NCI-H2196 treated with DMSO at 0.1 percent for 48 hours (cell line): ENCODE measurements around the gene PIANP.
A peak's percentile ranks its signal among the peaks of the same experiment; 100 is the strongest.

Experiments
- DNase-seq: peaks from one replicate; lab custom pipeline; 2025; ENCODE audit not compliant: unreplicated experiment; lab: John Stamatoyannopoulos, UW

The PIANP gene

DNA sequence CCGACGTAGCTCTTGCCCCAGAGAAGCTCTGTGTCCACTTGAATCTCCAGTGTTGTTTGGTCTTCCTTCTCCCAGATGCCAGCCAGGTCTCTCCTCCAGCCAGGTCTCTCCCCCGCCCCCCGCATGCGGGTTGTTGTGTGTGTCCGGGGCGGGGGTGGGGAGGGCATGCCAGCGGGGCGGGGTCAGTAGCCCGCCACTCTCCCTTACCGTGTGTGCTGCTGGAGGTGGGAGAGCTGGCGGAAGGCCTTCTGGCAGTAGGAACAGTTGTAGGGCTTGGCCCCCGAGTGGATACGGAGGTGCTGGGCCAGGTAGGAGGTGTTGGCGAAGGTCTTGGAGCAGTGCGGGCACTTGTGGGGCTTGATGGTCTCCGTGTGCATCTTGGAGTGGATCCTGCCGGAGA is 28.5 kb downstream of the PIANP start:
- DNase-seq: no peak

DNA sequence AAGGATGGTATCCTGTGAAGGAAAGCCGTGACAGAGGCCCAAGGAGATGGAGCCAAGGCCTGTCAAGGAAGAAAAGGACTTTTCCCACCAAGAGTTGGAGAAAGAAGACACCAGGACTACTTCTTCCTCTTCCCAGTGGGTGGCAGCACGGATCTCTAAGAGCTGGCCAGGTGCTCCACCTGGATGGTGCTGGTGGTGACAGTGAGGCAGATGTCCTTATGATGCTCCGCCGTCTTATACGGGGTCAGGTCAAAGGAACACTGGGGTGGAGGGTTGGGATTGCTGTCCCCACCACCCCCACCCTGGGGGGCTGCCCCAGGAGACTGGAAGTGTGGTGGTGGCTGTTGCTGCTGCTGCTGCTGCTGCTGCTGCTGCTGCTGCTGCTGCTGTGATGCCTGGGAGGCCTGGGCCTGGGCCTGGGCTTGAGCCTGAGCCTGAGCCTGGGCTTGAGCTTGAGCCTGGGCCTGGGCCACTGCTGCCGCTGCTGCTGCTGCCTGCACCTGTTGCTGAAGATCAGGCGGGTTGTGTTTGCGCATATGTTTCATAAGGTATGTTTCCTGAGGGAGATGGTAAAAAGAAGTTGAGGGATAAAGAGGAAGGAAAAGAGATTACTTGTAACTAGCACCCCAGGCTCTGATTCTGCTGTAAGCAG is 32.9 kb downstream of the PIANP start:
- DNase-seq: no peak

DNA sequence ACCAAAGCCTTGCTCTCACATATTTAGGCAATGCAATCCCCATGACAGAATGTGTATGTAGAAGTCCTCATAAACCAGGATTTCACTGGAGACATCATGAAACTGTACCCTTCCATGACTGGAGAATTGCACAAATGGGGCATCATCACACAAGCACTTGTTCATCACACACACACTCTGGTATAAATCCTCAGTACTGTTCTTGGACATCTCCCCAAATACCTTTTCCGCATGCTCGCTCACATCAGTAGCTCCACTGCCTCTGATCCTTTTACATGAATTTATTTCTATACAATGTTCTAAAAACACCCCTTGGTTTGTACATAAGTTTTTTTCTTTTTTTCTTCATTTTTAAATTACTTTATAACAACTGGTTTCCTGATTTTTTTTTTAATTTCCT is 34.4 kb downstream of the PIANP start:
- DNase-seq: no peak

DNA sequence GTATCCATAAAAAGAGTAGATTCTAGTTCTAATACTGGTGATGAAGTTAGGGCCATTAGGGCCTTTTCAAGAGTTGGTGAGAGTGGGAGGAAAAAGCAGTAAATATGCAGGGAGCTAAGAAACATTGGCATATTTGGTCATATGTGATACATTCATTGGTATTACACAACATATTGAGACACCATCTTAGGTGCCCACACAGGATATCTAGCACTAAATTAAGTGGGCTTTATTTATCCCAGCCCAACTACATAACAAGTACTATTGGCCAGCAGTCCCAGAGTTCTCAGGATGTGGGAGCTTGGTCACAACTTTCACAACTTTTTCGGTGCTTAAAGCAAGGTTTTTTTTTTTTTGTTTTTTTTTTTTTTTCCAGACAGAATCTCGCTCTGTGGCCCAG is 35.7 kb downstream of the PIANP start:
- DNase-seq: no peak

DNA sequence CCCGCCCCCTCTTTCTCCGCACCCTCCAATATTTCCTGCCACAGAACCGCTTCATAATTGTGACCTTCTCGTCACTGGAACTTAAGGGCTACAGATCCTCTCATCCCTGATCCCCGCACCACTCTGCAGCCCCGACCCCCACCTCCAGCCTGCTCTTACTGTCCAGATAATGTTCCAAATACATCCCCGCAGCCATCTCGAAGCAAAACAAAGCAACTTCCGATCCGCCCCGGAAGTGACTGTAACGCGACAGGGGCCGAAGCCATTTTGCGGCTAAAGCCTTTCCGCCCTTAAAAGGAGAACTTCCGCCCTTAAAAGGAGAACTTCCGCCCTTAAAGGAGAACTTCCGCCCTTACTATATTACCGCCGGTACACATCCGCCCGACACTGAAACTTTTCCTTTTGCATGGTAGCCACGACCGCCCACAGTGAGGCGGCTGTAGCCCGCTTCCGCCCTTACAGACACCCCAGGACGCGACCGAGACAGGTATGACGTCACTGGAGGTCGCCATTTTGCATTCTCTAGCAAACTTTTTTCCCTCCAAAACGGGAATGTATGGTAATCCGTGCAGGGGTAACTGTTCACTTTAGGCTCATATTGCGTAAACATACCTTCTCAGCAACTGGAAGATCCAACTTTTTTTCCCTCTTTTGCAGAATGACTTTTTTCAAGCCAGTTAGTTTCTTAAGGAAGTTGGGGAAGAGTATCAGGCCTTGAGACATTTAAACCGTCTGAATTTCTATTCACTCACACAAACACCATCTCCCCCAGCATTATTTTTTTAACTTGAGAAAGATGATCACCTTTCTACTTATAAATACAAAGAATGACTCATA is 37.5 kb downstream of the PIANP start, which contains the start of gene ING4:
Gene ING4, minus strand, starts transcription at position 214 of the 837 bp plus-strand sequence. Its CDS starts 18 bp downstream, at position 196.
- DNase-seq: peak; percentile 81

DNA sequence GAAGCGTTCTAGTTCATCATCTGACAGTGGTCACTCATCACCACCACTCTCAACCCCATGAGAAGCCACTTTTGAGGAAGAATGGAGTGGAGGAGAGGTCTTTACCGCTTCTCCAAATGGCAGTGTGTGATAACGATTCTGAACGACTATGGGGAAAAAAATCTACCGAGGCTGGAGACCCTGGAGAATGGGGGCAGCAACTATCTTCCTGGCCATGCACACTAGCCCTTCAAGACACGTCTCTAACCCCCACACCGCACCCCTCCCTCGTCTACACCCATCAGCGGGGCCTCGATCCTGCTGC is 38.1 kb downstream of the PIANP start:
- no peak for DNase-seq

DNA sequence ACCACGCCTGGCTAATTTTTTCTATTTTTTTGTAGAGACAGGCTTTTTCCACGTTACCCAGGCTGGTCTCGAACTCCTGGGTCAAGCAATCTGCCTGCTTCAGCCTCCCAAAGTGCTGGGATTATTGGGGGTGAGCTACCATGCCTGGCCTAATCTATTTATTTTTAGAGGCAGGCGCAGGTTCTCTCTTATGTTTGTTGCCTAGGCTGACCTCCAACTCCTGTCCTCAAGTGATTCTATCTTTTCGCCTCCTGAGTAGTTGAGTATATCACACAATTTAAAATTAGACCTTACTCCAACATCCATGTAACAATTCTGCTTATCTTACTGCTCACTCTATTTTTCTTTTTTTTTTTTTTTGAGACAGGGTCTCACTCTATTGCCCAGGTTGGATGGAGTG is 46.6 kb downstream of the PIANP start:
- DNase-seq: no peak

DNA sequence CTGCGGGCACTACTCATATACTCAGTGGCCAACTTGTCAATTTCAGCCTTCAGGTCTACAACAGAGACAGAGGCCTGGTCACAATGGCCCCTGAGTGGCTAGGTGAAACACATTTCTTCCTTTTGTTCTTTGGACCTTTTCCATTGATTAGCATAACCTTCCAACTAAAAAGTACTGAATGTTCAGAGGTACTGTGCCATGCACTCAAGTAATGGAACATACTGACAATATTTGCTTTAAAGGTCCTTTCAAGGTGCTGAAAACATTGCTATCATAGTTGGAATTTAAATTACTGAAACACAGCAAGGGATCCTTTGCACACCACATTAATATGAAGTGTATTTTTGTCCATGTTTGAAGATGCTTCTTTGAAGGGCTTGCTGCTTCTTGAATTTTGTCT is 47.3 kb downstream of the PIANP start:
- DNase-seq: no peak

DNA sequence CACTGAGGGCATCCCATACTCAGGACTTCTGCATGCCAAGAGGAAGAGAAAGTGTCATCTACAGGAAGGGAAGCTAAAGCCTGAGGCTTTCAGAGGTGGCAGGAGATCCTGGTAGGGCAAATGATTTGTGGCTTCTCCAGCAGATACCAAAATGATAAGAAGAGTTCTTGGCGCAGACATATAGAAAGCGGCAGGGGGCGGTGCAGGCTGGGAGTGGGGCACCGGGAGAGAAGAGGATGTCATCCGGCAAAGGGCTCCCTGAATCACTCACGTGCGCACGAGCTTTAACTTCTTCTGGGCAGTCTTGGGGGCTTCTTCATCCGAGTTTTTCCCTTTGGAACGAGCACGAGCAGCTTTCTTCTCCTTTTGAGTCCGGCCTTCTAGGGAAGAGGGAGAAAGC is 48.2 kb downstream of the PIANP start:
- DNase-seq: no peak

DNA sequence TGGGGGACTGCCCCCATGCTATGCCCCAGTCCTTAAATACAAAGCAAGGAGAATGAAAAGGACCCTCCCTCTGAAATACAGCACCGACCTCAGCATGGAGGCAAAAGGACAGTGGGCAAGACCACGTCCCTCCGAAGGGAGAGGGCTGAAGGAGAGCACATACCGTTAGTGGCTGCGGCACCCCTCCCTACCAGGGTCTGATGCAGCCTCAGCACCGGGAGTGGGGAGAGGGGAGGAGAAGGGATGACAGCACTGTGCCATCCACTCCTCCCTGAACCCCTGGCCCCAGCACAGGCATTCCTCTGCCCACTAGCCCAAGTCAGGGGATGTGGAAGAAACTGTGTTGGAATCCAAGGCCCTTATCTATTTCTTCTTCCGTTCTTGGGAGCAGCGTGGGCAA is 49.8 kb downstream of the PIANP start:
- DNase-seq: no peak

DNA sequence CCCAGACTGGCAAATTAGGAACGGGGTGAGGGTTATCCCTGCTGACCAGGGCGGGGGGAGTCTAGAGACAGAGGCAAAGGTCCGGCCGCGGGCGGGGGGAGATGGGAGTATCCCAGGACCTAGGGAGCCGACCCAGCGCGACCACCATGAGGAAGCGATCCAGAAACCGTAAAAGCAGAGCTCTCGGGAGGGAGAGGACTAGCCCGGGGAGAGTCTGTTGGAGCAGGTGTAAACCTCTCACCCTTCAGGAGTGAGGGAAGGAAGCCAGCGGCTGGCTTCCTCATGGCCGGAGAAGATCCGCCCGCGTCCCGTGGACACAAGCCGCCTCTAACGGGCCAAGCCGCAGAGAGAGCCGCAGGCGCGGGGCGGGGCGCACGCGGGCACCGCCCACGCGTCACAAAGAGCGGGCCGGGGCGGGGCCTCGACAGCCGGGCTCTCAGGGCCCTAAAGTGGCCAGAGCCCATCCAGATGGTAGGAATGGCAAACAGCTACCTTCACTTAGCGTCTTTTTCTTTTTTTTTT is 53.5 kb downstream of the PIANP start, which contains the start of gene ACRBP:
Gene ACRBP, minus strand, starts transcription at position 350 of the 522 bp plus-strand sequence. Its CDS starts 66 bp downstream, at position 284.
- DNase-seq: no peak

DNA sequence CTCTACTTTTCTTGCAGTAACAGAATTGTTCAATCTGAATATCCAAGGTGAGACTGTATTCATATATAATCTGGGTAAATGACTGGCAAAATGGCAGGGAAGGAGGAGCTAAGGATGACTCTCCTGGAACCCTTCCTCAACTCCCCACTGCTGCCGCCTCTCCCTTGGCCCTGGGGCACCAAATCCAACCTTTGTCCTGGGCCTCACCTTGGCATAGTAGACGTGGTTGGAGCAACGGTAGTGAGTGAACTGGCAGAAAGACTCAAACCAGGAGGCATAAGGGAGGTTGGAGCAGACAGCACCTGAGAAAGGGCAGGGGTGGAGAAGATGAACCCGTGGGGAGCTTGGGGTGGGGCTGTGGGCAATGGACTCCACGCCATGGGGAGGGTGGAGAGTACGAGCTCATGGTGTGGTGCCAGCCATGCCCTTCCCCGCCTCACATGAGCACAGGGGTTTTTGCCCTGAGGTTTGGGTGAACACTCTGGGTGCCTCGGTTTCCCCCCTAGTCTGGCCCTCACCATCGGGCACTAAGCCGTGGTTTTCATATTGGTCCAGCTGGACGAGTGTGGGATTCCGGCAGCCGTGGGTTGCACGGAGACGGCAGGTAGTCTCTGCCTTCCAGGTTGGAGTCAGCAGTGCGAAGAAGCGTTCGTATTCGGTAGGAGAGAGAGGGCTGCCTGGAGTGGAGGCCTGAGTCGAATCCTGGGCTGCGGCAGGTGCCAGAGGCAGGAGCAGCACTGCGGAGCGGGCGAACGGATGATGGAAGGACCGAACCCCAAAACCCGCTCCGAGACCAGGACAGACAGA is 54.1 kb downstream of the PIANP start:
- DNase-seq: no peak

DNA sequence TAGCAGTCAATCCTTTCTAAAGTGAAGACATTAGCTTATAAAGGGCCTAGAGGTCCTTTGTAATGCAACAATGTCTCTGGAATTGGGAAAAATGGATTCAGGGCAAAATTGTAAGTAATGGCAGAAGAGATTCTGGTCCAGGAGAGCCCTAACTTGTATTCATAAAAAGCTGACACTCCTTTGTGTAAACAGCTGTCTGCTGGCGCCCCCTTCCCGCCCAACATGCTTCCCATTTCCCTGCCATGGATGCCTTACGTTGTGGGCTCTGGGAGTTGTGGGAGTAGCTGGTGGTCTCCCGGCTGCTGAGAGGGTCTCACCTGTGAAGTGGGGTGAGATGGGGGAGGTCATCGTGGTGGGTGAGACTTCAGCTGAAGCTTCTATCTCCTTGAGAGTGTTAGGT is 55.7 kb downstream of the PIANP start:
- no peak for DNase-seq

DNA sequence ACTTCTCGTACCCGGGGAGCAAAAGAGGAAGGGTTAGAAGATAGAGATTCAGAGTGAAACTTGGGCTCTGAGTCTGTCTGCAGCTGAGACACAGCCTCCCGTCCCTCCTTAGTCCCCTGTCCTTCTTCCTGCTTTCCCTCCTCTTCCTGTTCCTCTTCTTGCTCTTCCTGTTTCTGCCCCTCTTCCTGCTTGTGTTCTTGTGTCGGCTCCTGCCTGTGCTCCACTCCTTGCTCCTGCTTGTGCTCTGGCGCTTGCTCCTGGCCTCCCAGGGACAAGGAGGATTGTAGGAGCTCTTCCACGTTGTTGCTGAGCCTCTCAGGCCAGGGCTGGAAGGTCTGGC is 56.4 kb downstream of the PIANP start:
- no peak for DNase-seq
